Left forelimb (tissue), 1 donor: ENCODE results near the gene HK3.
"Not testable (repeated sequence)": the region's sequence is repeated elsewhere in the genome, so short reads cannot be mapped to it uniquely, and the experiment has no call there.

Experiments used
- DNase-seq: peaks from one replicate; pipeline ENCODE4 v3.0.0-alpha.2; 2018; ENCODE audit warnings: low spot score

The HK3 gene

GRCh38 chr5:176883700-176884570 lies 15.2 kb downstream of the HK3 start:
- DNase-seq = no peak

GRCh38 chr5:176882567-176882903 lies 16.6 kb downstream of the HK3 start:
- DNase-seq = no peak

GRCh38 chr5:176881816-176882566 lies 17.2 kb downstream of the HK3 start:
- DNase-seq = no peak

GRCh38 chr5:176881021-176881749 lies 18.0 kb downstream of the HK3 start:
- no peak for DNase-seq

- DNase-seq = no peak
Observed at GRCh38 chr5:176880366-176881020, 18.7 kb downstream of the HK3 start.

- no peak for DNase-seq
Observed at GRCh38 chr5:176879663-176880361, 19.3 kb downstream of the HK3 start.

GRCh38 chr5:176878906-176879662 lies 20.1 kb downstream of the HK3 start:
- DNase-seq = no peak

GRCh38 chr5:176878463-176878862 lies 20.7 kb downstream of the HK3 start:
- no peak for DNase-seq

GRCh38 chr5:176877793-176878331 lies 21.3 kb downstream of the HK3 start:
- no peak for DNase-seq

GRCh38 chr5:176876506-176877431 lies 22.4 kb downstream of the HK3 start:
- DNase-seq = no peak

- DNase-seq = no peak
Observed at GRCh38 chr5:176875783-176876505, 23.2 kb downstream of the HK3 start.

- DNase-seq = no peak
Observed at GRCh38 chr5:176875014-176875550, 24.1 kb downstream of the HK3 start.

- no peak for DNase-seq
Observed at GRCh38 chr5:176874198-176874780, 24.9 kb downstream of the HK3 start.

GRCh38 chr5:176873541-176874172 lies 25.5 kb downstream of the HK3 start:
- no peak for DNase-seq

GRCh38 chr5:176873011-176873410 lies 26.1 kb downstream of the HK3 start:
- DNase-seq = not testable (repeated sequence)

GRCh38 chr5:176872586-176872985 lies 26.6 kb downstream of the HK3 start:
- not testable (repeated sequence) for DNase-seq

GRCh38 chr5:176870644-176871043 lies 28.5 kb downstream of the HK3 start:
- not testable (repeated sequence) for DNase-seq
